ENCODE data around the gene SLC15A5. TPM values are rescaled to one million over a fixed set of nuclear protein-coding genes. Genes with fewer than 3 reads are reported as not detected.

The SLC15A5 gene
- total RNA-seq, 1 donor from 2014 or later = not detected

DNA sequence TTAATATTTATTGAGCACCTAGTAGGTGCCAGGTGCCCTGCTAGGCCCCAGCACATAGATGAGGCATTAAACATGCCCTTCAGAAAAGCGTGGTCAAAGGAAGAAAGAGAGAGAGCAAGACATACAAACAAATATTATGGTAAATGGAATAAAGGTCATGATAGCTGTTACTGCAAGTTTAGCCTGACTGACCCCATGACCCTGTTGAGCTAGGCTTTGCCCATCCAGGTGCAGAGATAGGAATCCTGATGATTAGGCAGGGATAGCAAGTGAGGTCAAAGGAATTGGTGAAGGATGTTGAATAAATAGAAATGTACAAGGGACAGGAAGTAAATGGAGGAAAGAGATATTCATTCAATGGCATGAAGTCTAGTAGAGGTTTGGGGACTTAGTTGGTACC, 33.4 kb upstream of the SLC15A5 start:
- no peak for DNase-seq (ENCODE audit: low read depth, low spot score)

DNA sequence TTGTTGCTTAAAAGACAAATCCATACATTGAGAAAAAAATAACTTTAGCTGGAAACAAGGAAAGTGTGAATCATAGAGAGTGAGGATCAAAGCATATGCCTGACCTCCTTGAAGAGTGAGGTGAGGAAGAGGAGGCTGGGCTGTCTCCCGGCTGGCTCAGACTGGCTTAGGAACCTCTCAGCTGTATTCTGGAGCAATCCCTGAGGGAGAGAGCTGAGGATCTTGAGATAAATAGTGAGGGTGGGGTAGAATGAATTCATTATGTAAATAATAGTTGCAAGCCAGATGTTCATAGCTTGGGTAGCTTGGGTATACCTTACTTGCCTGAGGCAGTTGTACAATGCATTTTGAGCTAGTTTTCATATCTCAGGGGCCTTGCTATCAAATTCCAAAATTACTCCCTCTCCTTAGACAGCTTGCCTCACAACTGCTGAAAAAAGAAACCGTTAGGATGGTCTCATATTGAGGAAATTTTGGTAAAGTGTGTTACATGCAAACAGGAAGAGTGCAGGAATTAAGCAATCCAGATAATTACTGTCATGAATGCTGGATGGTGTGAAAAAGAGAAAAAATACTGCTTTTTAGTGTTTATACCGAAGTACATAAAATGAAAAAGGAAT, 30.5 kb upstream of the SLC15A5 start:
- Mint-ChIP-seq H3K9me3 (peaks cover 16% of the 10 kb centered on the region), H3K4me3 (no peak overlapping the region), H3K27me3 (ENCODE audit: low read depth) (no peaks in the 10 kb centered on the region), H3K27ac (ENCODE audit: unreplicated experiment) (no peak overlapping the region), H3K4me1 (peaks cover 3% of the 10 kb centered on the region), H3K36me3 (ENCODE audit: low read depth) (peaks cover 3% of the 10 kb centered on the region)
- TF ChIP-seq, protein P1, sequence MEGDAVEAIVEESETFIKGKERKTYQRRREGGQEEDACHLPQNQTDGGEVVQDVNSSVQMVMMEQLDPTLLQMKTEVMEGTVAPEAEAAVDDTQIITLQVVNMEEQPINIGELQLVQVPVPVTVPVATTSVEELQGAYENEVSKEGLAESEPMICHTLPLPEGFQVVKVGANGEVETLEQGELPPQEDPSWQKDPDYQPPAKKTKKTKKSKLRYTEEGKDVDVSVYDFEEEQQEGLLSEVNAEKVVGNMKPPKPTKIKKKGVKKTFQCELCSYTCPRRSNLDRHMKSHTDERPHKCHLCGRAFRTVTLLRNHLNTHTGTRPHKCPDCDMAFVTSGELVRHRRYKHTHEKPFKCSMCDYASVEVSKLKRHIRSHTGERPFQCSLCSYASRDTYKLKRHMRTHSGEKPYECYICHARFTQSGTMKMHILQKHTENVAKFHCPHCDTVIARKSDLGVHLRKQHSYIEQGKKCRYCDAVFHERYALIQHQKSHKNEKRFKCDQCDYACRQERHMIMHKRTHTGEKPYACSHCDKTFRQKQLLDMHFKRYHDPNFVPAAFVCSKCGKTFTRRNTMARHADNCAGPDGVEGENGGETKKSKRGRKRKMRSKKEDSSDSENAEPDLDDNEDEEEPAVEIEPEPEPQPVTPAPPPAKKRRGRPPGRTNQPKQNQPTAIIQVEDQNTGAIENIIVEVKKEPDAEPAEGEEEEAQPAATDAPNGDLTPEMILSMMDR (conservative IDR thresholded peaks at IDR 0.05) = no peak
- no peak for DNase-seq (ENCODE audit: low read depth, low spot score)

More for the DNA sequence above, 33.4 kb upstream of the SLC15A5 start:
- Mint-ChIP-seq H3K27ac (ENCODE audit: unreplicated experiment) (no peak overlapping the region), H3K36me3 (ENCODE audit: low read depth) (peaks cover 3% of the 10 kb centered on the region), H3K27me3 (ENCODE audit: low read depth) (no peaks in the 10 kb centered on the region), H3K4me1 (no peaks in the 10 kb centered on the region), H3K4me3 (no peak overlapping the region), H3K9me3 (peaks cover 13% of the 10 kb centered on the region)
- TF ChIP-seq, protein P1 (conservative IDR thresholded peaks at IDR 0.05) = no peak

- Mint-ChIP-seq H3K27me3 (ENCODE audit: low read depth) (no peaks in the 10 kb centered on the region), H3K9me3 (peaks cover 6% of the 10 kb centered on the region), H3K27ac (ENCODE audit: unreplicated experiment) (no peak overlapping the region), H3K4me1 (peaks cover 5% of the 10 kb centered on the region), H3K36me3 (ENCODE audit: low read depth) (no peaks in the 10 kb centered on the region), H3K4me3 (no peak overlapping the region)
- DNase-seq (ENCODE audit: low read depth, low spot score) = no peak
- TF ChIP-seq, protein P1 (conservative IDR thresholded peaks at IDR 0.05) = no peak
Measured at GRCh38 chr12:16303939-16304338, 26.5 kb upstream of the SLC15A5 start.

GRCh38 chr12:16300736-16301135, 23.3 kb upstream of the SLC15A5 start:
- peaks cover 5% of the 10 kb centered on the region for H3K4me1 Mint-ChIP-seq
- peaks cover 3% of the 10 kb centered on the region for H3K9me3 Mint-ChIP-seq
- no peak overlapping the region for H3K27ac Mint-ChIP-seq (ENCODE audit: unreplicated experiment)
- no peaks in the 10 kb centered on the region for H3K36me3 Mint-ChIP-seq (ENCODE audit: low read depth)
- TF ChIP-seq, protein P1 (conservative IDR thresholded peaks at IDR 0.05) = no peak
- no peak overlapping the region for H3K4me3 Mint-ChIP-seq
- H3K27me3 Mint-ChIP-seq (ENCODE audit: low read depth) = no peaks in the 10 kb centered on the region
- no peak for DNase-seq (ENCODE audit: low read depth, low spot score)

DNA sequence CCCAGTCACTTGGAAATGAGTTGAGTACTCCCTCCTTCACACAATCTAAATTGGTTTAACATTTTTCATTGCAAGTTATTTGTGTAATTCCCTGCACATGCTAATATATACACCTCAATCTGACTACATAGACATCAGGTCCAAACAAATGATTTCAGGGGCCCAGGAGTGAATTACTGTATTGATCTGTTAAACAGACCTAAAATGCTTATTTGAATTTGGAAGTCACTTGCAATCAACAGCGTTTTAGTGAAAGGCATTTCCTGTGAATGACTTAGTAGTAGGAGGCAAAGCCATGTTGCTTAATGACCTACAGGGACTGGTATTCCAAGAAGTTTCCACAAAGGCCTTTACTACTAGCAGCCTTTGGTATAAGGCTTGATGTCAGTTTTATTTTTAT, 22.6 kb upstream of the SLC15A5 start:
- H3K27ac Mint-ChIP-seq (ENCODE audit: unreplicated experiment) = no peak overlapping the region
- DNase-seq (ENCODE audit: low read depth, low spot score) = no peak
- H3K4me1 Mint-ChIP-seq = peaks cover 5% of the 10 kb centered on the region
- TF ChIP-seq, protein P1 (conservative IDR thresholded peaks at IDR 0.05) = no peak
- H3K9me3 Mint-ChIP-seq = no peaks in the 10 kb centered on the region
- H3K27me3 Mint-ChIP-seq (ENCODE audit: low read depth) = no peaks in the 10 kb centered on the region
- no peaks in the 10 kb centered on the region for H3K36me3 Mint-ChIP-seq (ENCODE audit: low read depth)
- no peak overlapping the region for H3K4me3 Mint-ChIP-seq
